Psoas muscle (tissue), 8 donors: Measurements from ENCODE around the gene NUMBL. TPM values are rescaled to one million over a fixed set of nuclear protein-coding genes. Genes with fewer than 3 reads are reported as not detected.

Source experiments
- ATAC-seq, 4 donors: fragments of 200-7000 bp; cut with Tn5 transposase; one replicate each; pipeline ENCODE4 v1.9.1; 2020; ENCODE audit warnings: moderate library complexity in 3 of 4, mild to moderate bottlenecking in 2 of 4
- DNase-seq, 2 donors: peaks; one replicate each; pipeline ENCODE4 v3.0.0-alpha.2; 2020
- H3K27ac ChIP-seq: fragments of 200-600 bp; one replicate; pipeline ENCODE4 v1.8.0; 2022
- H3K27me3 ChIP-seq, 3 donors: fragments of 200-600 bp in 1 of 3; one replicate each; pipeline versions ENCODE4 v1.6.1 to v1.8.0; 2013 to 2022; ENCODE audit warnings: low read length in 2 of 3, mild to moderate bottlenecking in 2 of 3, moderate library complexity in 1 of 3; ENCODE audit not compliant: insufficient read depth in 3 of 3
- H3K36me3 ChIP-seq, 2 donors: fragments of 200-600 bp in 1 of 2; one replicate each; pipeline versions ENCODE4 v1.6.1 to v1.8.0; 2013 to 2022; ENCODE audit warnings: low read depth in 1 of 2, mild to moderate bottlenecking in 1 of 2, moderate library complexity in 1 of 2; ENCODE audit not compliant: insufficient read depth in 1 of 2
- H3K4me1 ChIP-seq: fragments of 200-600 bp; one replicate; pipeline ENCODE4 v1.8.0; 2022
- H3K4me3 ChIP-seq: fragments of 200-600 bp; one replicate; pipeline ENCODE4 v1.8.0; 2022; ENCODE audit warnings: mild to moderate bottlenecking
- H3K9me3 ChIP-seq: fragments of 200-600 bp; one replicate; pipeline ENCODE4 v1.8.0; 2022
- WGBS, 3 donors: extraction: QIAGEN DNeasy Blood & Tissue Kit; methylation state at CpG; one replicate each; pipeline versions ENCODE4 v1.1.6 to v1.1.7; 2013; 5-methylcytosine and 5-hydroxymethylcytosine counted together
- intact Hi-C, 2 donors: fragments of 100-400 bp; cut with DNase I; formaldehyde crosslinking; loops; one replicate each; pipeline versions ENCODE4 v1.11.0 to v1.14.2; 2022
- polyA plus RNA-seq, 3 donors: library from polyadenylated mRNA; stranded (reverse); fragments of 200-250 nt; gene quantifications; one replicate each; pipeline ENCODE4 v1.2.3, GENCODE V29; 2013
- total RNA-seq, 4 donors: library from RNA; stranded (reverse); fragmentation: NEBNext Ultra II Directional in 2 of 4; extraction: Animal tissue kit (Norgen Biotek cat#: 25700) in 2 of 4; gene quantifications; one replicate each; pipeline versions ENCODE4 v1.2.1 to v1.2.4, GENCODE V29; 2021 to 2023
- TF ChIP-seq, protein P1 (sequence below): fragments of 200-600 bp; IDR thresholded peaks from one replicate; pipeline ENCODE4 v1.8.0; 2022; ENCODE audit warnings: antibody characterized with exemption
- donor health status: healthy with polysubstance abuse.
- donor health status: DM: no; HTN: no; CAD: no; lungs with moderate emphysema.
- donor health status: Bipolar disorder and iron deficiency.
- donor health status: healthy.
- donor health status: DM: yes; HTN: yes; CAD: no.
- donor health status: DM: no; HTN: no; CAD: no.
- donor health status: DM: no; HTN: no; CAD: no.
- donor health status: DM: yes; HTN: yes; CAD: no.

The NUMBL gene
- total and polyA plus RNA-seq, 7 donors: 3.3 to 13.3 (median 12.0) TPM

DNA sequence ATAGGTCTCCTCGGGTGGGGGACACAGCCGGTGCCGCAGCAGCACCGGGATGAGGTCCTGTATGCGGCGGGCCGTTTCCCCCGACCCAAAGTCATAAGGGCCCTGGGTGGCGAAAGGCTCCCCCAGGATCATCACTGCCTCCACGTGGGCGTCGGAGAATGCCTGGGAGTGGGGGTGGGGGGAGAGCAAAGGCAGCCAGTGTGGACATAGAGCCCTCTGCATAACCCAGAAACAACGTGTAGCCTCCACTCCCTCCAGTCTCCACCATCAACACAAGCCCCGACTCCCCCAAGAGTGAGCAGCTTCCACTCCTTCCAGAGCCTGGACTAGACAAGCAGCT is 1.7 kb upstream of the NUMBL start:
- Histone ChIP-seq H3K27me3 (no peaks in the 10 kb centered on the region), H3K4me3 (no peak overlapping the region), H3K4me1 (peaks cover 8% of the 10 kb centered on the region), H3K27ac (peak overlapping the region; percentile 83), H3K9me3 (no peaks in the 10 kb centered on the region), H3K36me3 (peaks cover 0 to 20% of the 10 kb centered on the region in 2 donors)
- TF ChIP-seq, protein P1, sequence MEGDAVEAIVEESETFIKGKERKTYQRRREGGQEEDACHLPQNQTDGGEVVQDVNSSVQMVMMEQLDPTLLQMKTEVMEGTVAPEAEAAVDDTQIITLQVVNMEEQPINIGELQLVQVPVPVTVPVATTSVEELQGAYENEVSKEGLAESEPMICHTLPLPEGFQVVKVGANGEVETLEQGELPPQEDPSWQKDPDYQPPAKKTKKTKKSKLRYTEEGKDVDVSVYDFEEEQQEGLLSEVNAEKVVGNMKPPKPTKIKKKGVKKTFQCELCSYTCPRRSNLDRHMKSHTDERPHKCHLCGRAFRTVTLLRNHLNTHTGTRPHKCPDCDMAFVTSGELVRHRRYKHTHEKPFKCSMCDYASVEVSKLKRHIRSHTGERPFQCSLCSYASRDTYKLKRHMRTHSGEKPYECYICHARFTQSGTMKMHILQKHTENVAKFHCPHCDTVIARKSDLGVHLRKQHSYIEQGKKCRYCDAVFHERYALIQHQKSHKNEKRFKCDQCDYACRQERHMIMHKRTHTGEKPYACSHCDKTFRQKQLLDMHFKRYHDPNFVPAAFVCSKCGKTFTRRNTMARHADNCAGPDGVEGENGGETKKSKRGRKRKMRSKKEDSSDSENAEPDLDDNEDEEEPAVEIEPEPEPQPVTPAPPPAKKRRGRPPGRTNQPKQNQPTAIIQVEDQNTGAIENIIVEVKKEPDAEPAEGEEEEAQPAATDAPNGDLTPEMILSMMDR: no peak
- DNase-seq (no peak), ATAC-seq (no peak)
- WGBS, 3 donors: 75 to 82% (median 81%) methylated on average over 13 to 14 of the region's 14 CpGs
- intact Hi-C loops: loop anchor here in 1 of 2 donors (2.0 kb wide), 1 partner anchor 23 kb away; no protein-coding TSS in a partner anchor

DNA sequence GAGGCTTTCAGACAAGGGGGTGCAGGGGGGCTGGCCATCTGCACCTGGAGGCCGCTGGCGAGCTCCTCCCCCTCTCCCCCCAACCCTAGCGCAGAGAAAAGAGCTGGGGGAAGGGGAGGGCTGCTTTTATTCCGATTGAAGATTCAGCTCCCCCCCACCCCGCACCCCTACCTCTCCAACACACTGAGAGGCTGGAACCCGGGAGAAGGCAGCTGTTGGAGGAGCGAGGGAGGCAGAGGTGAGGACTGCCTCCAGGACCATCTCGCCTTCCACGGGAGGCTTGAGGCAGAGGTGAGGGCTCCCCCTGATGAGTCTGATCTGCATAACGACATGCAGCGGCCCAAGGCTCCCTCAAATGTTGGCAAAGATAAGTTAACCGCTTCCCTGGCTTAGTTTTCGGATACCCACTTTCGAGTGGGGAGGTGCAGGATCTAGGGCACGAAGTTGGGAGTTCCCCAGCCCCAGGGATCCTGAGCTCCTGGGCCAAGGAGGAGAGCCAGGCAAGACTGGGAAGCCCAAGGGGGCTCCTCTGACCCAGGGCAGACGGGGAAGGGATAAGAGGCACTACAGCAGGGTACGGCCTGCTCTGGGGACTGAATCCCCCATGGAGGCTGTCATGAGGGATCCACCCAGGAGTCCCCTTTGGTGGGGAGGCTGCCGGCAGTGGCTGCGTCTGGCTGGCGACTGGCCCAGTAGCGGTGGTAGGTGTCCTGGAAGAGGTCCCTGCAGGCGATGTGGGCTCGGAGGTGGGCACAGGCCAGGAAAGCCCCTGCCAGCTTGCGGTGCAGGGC is 1.2 kb upstream of the NUMBL start:
- peak in 3 of 4 donors; percentile 2 to 17 (median 11) for ATAC-seq
- intact Hi-C loops: loop anchor here in 1 of 2 donors (2.0 kb wide), 1 partner anchor 23 kb away; no protein-coding TSS in a partner anchor
- Histone ChIP-seq H3K9me3 (no peaks in the 10 kb centered on the region), H3K36me3 (peaks cover 0 to 23% of the 10 kb centered on the region in 2 donors), H3K4me1 (peaks cover 8% of the 10 kb centered on the region), H3K27ac (peak overlapping the region; percentile 83), H3K27me3 (no peaks in the 10 kb centered on the region), H3K4me3 (peak overlapping the region; percentile 72)
- TF ChIP-seq, protein P1: no peak
- peak in 1 of 2 donors; percentile 62 for DNase-seq
- 55 to 75% (median 57%) methylated on average over 22 to 23 of the region's 24 CpGs for WGBS, 3 donors

DNA sequence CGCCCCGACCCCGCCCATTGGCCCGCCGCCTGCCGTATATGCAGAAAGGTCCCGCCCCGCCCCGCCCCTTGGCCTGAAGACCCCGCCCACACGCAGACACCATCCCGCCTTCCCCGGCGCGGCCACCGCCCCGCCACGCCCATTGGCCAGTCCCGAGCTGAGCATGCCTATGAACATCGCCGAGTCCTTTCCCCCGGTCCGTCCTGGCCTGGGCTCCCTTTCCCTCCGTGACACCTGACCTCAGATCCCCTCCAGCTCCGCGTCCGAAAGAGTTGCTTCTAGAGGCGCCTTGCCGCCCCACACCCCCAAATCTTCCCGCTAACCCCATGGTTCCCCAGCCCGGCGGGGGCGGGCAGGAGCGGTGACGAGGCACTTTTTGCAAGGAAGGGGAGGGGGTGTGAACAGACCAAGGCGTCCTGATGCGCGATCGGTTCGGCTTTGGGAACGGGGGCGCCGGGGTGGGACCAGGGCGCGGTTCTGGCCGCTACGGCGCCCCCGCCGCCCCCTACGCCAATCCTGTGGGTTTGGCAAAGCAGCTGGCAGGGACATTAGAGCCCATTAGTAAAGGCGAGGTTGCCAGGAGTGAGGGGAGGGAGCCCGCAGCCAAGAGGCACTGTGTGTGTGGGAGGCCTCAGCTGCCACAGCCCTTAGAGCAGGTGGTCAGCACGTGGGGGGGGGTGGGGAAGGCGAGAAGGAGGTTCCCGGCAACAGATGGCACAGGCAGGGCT is 406 bp upstream of the NUMBL start:
- Histone ChIP-seq H3K4me1 (peaks cover 8% of the 10 kb centered on the region), H3K36me3 (peaks cover 0 to 26% of the 10 kb centered on the region in 2 donors), H3K9me3 (no peaks in the 10 kb centered on the region), H3K4me3 (peak overlapping the region; percentile 72), H3K27ac (peak overlapping the region; percentile 83), H3K27me3 (no peaks in the 10 kb centered on the region)
- DNase-seq: peak; percentile 97 to 98
- TF ChIP-seq, protein P1: no peak
- WGBS, 3 donors: 2 to 3% (median 2%) methylated on average over 42 to 56 of the region's 56 CpGs
- intact Hi-C loops: no loop called here
- ATAC-seq: peak; percentile 91 to 95 (median 94)

DNA sequence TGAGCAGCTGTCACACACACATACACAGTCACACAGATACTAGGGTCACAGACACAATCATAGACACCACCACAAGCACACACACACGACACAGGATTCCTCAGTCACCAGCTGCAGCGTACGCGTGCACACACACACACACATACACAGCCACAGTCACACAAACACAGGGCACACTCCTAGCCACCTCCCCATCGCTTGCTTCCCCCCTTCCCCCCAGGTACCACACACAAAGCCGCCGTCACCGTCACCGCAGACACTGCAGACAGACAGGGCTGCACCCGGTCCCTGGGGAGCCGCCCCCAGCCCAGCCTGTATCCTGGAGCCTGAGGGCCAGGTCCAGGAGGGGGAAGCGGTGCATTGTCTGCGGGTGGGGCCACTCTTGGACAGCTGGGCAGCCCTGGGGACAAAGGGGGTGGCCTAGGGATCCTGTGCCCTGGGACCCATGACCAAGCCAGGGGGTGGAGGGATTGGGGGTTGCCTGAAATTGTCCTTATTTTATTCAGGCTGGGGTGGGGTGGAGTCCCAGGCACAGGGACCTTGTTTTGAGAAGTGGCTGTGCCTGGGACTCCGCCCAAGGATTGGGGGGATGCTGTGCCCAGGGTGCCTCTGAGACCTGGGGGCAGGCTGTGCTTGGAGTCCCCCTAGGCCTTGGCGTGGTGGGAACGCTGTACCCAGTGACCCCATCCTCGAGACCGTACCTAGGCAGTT is 957 bp downstream of the NUMBL start:
- TF ChIP-seq, protein P1: no peak
- no peak for ATAC-seq
- Histone ChIP-seq H3K36me3 (peaks cover 0 to 24% of the 10 kb centered on the region in 2 donors), H3K27ac (peak overlapping the region; percentile 83), H3K27me3 (no peaks in the 10 kb centered on the region), H3K4me1 (peaks cover 8% of the 10 kb centered on the region), H3K9me3 (no peaks in the 10 kb centered on the region), H3K4me3 (peak overlapping the region; percentile 72)
- DNase-seq: peak; percentile 43 to 66
- intact Hi-C loops: no loop called here
- WGBS, 3 donors: 33 to 46% (median 37%) methylated on average over 18 of the region's 18 CpGs
